CD4-positive, CD25-positive, alpha-beta regulatory T cell (primary cell): ENCODE measurements around the gene HSPBAP1. TPM values are rescaled to one million over a fixed set of nuclear protein-coding genes. Genes with fewer than 3 reads are reported as not detected.

Source experiments
- ATAC-seq, 2 donors: fragments of 150-1000 bp; cut with Tn5 transposase; one replicate each; pipeline ENCODE4 v1.10.0; 2021; ENCODE audit warnings: low read depth in 2 of 2, moderate number of reproducible peaks in 2 of 2, moderate library complexity in 1 of 2
- DNase-seq, 3 donors: peaks; one replicate each; pipeline versions ENCODE4 v3.0.0 to v3.0.0-alpha.2; 2012 to 2022; ENCODE audit warnings: mixed read lengths in 1 of 3
- H3K27ac ChIP-seq: one replicate; pipeline ENCODE4 v1.7.0; 2013; ENCODE audit warnings: mild to moderate bottlenecking, low read length; ENCODE audit not compliant: insufficient read depth, poor library complexity, severe bottlenecking
- H3K27me3 ChIP-seq: one replicate; pipeline ENCODE4 v1.7.0; 2013; ENCODE audit warnings: low read length; ENCODE audit not compliant: control insufficient read depth, insufficient read depth
- H3K36me3 ChIP-seq: one replicate; pipeline ENCODE4 v1.7.0; 2013; ENCODE audit warnings: mild to moderate bottlenecking, low read length, moderate library complexity; ENCODE audit not compliant: control insufficient read depth, insufficient read depth
- H3K4me1 ChIP-seq: 2 replicates; pipeline ENCODE4 v1.7.0; 2013; ENCODE audit warnings: mild to moderate bottlenecking, low read length; ENCODE audit not compliant: insufficient read depth, control insufficient read depth, poor library complexity, severe bottlenecking
- H3K4me3 ChIP-seq: one replicate; pipeline ENCODE4 v1.7.0; 2013; ENCODE audit warnings: low read depth, mild to moderate bottlenecking, low read length, moderate library complexity
- H3K9me3 ChIP-seq, 2 experiments: 1 replicate in 1 of 2; 2 replicates in 1 of 2; pipeline ENCODE4 v1.7.0; 2013; ENCODE audit warnings: low read length in 2 of 2, mild to moderate bottlenecking in 1 of 2, moderate library complexity in 1 of 2; ENCODE audit not compliant: control insufficient read depth in 2 of 2
- H3K27ac Mint-ChIP-seq, 3 donors: one replicate each; pipeline ENCODE4 v1.8.0; 2020 to 2022; ENCODE audit warnings: mild to moderate bottlenecking in 3 of 3, mixed read lengths in 3 of 3, moderate library complexity in 2 of 3
- H3K27me3 Mint-ChIP-seq: one replicate; pipeline ENCODE4 v1.8.0; 2022; ENCODE audit warnings: mild to moderate bottlenecking, mixed read lengths
- H3K36me3 Mint-ChIP-seq: one replicate; pipeline ENCODE4 v1.8.0; 2020; ENCODE audit warnings: mixed read lengths
- H3K4me1 Mint-ChIP-seq, 4 donors: one replicate each; pipeline ENCODE4 v1.8.0; 2020 to 2022; ENCODE audit warnings: mixed read lengths in 4 of 4, mild to moderate bottlenecking in 1 of 4
- H3K4me3 Mint-ChIP-seq, 4 donors: one replicate each; pipeline ENCODE4 v1.8.0; 2020 to 2022; ENCODE audit warnings: mild to moderate bottlenecking in 4 of 4, mixed read lengths in 4 of 4, moderate library complexity in 3 of 4
- H3K9me3 Mint-ChIP-seq, 7 donors: one replicate each; pipeline ENCODE4 v1.8.0; 2020 to 2022; ENCODE audit warnings: mixed read lengths in 7 of 7, mild to moderate bottlenecking in 3 of 7, moderate library complexity in 2 of 7
- polyA plus RNA-seq, 4 donors: library from polyadenylated mRNA; unstranded; fragments of 300-500 nt; fragmentation: Illumina TruSeq; gene quantifications; one replicate each; pipeline ENCODE4 v1.2.3, GENCODE V29; 2021
- total RNA-seq: library from RNA; stranded (reverse); gene quantifications from one replicate; pipeline ENCODE4 v1.2.3, GENCODE V29; 2022

HSPBAP1 gene
- total and polyA plus RNA-seq, 5 donors from 2014 or later = 8.7 to 25.8 (median 11.7) TPM

DNA sequence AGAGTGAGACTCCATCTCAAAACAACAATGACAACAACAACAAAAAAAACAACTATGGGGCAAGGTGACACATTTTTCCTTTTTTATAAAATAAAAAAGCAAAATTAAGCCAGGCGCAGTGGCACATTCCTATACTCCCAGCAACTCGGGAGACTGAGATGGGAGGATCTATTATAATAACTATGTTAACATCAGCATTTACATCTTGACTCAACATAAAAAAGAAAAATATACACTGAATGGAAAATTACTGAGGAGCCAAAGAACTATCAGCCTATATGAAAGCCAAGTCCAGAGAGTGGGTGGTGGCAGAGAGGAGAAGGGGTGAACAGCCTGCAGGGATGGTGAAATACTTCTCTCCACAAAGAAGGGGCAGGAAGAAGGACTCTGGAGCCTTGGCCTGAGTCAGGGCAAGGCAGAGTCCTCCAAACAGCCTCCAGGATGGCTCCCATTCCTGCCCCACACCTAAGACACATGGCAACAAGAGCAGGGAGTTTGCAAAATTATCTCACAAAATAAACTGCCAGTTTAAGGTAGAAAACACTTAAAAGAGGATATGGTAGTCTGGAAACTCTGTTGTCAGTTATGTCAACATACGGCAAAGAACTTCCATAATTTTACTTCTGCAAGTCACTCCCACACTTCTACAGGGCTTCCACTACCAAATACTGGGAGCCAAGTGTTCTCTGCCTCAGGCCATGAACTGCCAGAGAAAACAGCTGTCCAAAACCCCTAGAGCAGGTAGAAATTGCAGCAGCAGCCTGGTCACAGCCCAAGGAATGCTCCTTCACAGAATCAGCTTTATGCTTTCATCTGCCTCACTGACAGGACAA is 25.9 kb downstream of the HSPBAP1 start:
- H3K36me3 Mint-ChIP-seq = peaks cover 39% of the 10 kb centered on the region
- peaks cover 0 to 1% (median 0%) of the 10 kb centered on the region in 7 donors for H3K9me3 Mint-ChIP-seq
- ATAC-seq = no peak
- DNase-seq = no peak
- Histone ChIP-seq H3K4me1 (no peaks in the 10 kb centered on the region), H3K36me3 (peaks cover 27% of the 10 kb centered on the region), H3K4me3 (no peak overlapping the region), H3K27me3 (no peaks in the 10 kb centered on the region), H3K9me3 (no peaks in the 10 kb centered on the region), H3K27ac (no peak overlapping the region)
- H3K4me1 Mint-ChIP-seq = peaks cover 0 to 19% (median 8%) of the 10 kb centered on the region in 4 donors
- H3K27ac Mint-ChIP-seq = peak overlapping the region in 2 of 3 donors; percentile 53 to 72
- H3K4me3 Mint-ChIP-seq = no peak overlapping the region
- H3K27me3 Mint-ChIP-seq = no peaks in the 10 kb centered on the region

DNA sequence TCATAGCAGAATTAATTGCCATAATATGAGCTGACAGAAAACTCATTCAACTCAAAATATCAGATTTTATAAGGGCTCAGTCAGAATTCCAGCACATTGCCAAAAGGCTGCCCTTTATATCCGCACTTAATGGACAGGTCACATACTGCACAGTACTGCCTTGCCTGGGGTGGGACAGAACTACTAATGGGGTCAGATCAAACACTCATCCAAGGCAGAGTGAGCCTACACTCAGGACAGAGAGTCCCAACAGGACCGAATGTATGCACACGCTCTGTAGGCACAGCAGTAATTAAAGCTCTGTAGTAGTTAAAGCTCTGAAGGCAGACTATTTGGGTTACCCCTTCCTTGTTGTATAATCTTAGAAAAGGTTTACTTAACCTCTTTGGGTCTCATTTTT is 27.2 kb downstream of the HSPBAP1 start:
- Histone ChIP-seq H3K9me3 (no peaks in the 10 kb centered on the region), H3K27me3 (no peaks in the 10 kb centered on the region), H3K4me1 (no peaks in the 10 kb centered on the region), H3K27ac (no peak overlapping the region), H3K4me3 (no peak overlapping the region), H3K36me3 (peaks cover 27% of the 10 kb centered on the region)
- no peaks in the 10 kb centered on the region for H3K27me3 Mint-ChIP-seq
- no peak overlapping the region for H3K4me3 Mint-ChIP-seq
- DNase-seq (no peak), ATAC-seq (no peak)
- peaks cover 49% of the 10 kb centered on the region for H3K36me3 Mint-ChIP-seq
- peaks cover 0 to 16% (median 10%) of the 10 kb centered on the region in 4 donors for H3K4me1 Mint-ChIP-seq
- peaks cover 0 to 1% (median 0%) of the 10 kb centered on the region in 7 donors for H3K9me3 Mint-ChIP-seq
- no peak overlapping the region for H3K27ac Mint-ChIP-seq

DNA sequence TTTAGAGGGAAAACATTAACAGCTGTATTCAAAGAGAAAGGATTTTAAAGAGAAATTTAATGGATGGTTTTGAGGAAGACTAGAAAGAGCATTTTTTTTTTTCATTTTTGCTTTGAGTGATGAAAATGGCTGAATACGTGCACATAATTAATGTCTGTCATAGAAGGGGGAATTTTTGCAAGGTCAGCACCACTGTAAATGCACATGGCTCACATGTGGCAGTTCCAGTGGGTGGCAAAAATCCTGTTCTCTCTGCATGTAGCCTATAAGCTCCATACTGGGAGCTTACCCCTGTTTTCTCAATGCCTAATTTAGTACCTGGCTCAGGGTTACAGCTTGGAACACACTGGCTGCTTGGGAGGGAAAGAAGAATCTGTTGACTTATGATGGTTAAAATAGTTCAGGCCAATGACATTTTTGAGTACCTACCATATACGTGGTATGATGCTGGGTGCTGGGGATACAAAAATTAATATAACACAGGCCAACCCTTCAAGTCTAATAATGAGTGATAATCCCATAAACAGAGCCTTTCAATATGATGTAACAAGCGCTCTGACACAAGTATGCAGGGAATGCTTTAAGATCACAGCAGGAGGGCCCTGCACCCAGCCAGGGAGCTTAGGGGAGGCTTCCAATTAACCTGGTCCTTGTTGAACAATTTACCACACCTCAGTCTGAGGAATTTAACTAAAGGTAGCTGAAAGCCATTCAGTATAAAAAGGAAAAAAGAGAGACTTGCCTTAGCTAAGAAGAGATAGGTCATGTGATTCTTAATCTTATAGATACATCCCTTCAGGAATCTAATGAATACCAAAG is 33.0 kb downstream of the HSPBAP1 start:
- Mint-ChIP-seq H3K4me3 (no peak overlapping the region), H3K36me3 (peaks cover 22% of the 10 kb centered on the region), H3K27ac (peak overlapping the region; percentile 33 to 82 (median 44)), H3K27me3 (no peaks in the 10 kb centered on the region), H3K4me1 (peaks cover 4 to 21% (median 12%) of the 10 kb centered on the region in 4 donors), H3K9me3 (no peaks in the 10 kb centered on the region)
- DNase-seq (no peak), ATAC-seq (no peak)
- Histone ChIP-seq H3K9me3 (no peaks in the 10 kb centered on the region), H3K27me3 (no peaks in the 10 kb centered on the region), H3K4me3 (no peak overlapping the region), H3K27ac (no peak overlapping the region), H3K4me1 (no peaks in the 10 kb centered on the region), H3K36me3 (peaks cover 21% of the 10 kb centered on the region)

DNA sequence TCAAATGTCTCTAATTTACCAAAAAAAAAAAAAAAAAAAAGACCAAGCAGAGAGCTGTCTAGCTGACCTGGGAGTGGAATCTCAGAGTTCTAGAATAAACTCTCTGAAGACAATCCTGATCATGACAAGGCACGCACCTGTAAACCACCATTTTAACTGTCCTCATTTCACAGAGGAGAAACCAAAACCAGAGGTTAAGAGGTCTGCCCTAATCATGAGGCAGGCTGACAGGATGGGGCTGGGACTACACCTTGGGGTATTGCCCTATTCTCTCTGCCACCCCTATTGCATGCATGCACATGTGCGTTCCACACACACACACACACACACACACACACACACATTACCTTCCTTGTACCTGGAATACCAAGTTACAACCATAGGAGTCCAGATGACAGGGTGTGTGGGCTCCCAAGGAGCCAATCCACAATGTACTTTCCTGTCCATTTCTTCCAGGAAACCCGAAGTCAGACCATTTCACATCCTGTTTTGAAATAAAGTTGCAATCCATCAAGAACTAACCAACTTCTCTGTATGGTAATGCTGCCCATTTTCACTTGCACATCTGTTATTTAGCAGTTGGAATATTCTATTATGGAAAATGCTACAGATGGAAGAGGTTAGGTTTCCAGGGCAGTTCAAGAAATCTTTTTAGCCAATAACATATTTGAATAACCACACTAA is 34.6 kb downstream of the HSPBAP1 start:
- peaks cover 28% of the 10 kb centered on the region for H3K36me3 Mint-ChIP-seq
- H3K4me3 Mint-ChIP-seq = no peak overlapping the region
- Histone ChIP-seq H3K4me3 (no peak overlapping the region), H3K9me3 (no peaks in the 10 kb centered on the region), H3K27me3 (no peaks in the 10 kb centered on the region), H3K27ac (no peak overlapping the region), H3K4me1 (no peaks in the 10 kb centered on the region), H3K36me3 (peaks cover 32% of the 10 kb centered on the region)
- no peaks in the 10 kb centered on the region for H3K9me3 Mint-ChIP-seq
- peak in 1 of 3 donors; percentile 45 for DNase-seq
- no peak for ATAC-seq
- no peak overlapping the region for H3K27ac Mint-ChIP-seq
- no peaks in the 10 kb centered on the region for H3K27me3 Mint-ChIP-seq
- H3K4me1 Mint-ChIP-seq = peaks cover 4 to 22% (median 13%) of the 10 kb centered on the region in 4 donors

DNA sequence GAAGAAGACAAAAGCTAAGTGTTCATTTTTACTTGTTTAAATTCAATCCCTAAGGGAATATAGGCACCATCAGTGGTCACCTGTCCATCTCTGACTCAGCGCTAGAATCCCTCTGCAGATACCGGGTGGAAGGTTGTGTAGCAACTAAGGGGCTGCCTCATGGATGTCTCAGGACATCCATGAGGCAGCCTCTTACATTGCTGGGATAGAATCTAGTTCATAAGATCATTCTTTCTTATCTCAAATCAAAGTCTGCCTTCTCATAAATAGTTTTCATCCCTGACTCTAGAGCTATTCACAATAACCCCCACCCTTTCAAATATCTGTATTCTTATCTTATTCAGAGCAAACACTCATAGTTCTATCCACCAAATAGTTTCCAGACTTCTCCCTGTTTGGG is 38.1 kb downstream of the HSPBAP1 start:
- Mint-ChIP-seq H3K27ac (no peak overlapping the region), H3K9me3 (no peaks in the 10 kb centered on the region), H3K4me1 (peaks cover 0 to 19% (median 9%) of the 10 kb centered on the region in 4 donors), H3K27me3 (no peaks in the 10 kb centered on the region), H3K4me3 (no peak overlapping the region), H3K36me3 (peaks cover 41% of the 10 kb centered on the region)
- Histone ChIP-seq H3K4me1 (no peaks in the 10 kb centered on the region), H3K36me3 (peaks cover 62% of the 10 kb centered on the region), H3K4me3 (no peak overlapping the region), H3K27me3 (no peaks in the 10 kb centered on the region), H3K27ac (no peak overlapping the region), H3K9me3 (no peaks in the 10 kb centered on the region)
- DNase-seq (no peak), ATAC-seq (no peak)

DNA sequence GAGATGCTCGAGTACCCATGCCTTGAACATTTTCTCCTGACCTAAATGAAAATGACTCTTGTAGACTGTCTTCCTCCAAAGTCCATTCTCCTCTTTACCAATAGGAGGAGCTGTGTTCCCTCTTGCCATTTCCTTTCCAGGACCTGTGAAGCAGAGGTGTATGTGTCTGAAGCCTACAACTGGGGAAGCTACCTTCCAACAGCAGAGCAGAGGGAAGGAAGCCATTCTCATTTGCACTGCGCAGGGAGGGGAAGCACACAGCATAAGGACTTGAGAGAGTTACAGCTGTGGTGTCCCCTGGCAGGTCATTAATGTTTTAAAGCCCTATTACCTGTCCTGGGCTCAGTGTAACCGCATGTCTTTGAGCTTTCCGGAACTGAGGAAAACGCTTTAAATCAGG is 38.7 kb downstream of the HSPBAP1 start:
- DNase-seq = peak in 2 of 3 donors; percentile 52 to 75
- Mint-ChIP-seq H3K4me1 (peaks cover 0 to 18% (median 9%) of the 10 kb centered on the region in 4 donors), H3K27me3 (no peaks in the 10 kb centered on the region), H3K9me3 (no peaks in the 10 kb centered on the region), H3K27ac (no peak overlapping the region), H3K36me3 (peaks cover 42% of the 10 kb centered on the region), H3K4me3 (no peak overlapping the region)
- no peaks in the 10 kb centered on the region for H3K4me1 ChIP-seq
- H3K27me3 ChIP-seq = no peaks in the 10 kb centered on the region
- H3K4me3 ChIP-seq = no peak overlapping the region
- peak; percentile 76 for ATAC-seq
- H3K27ac ChIP-seq = no peak overlapping the region
- peaks cover 65% of the 10 kb centered on the region for H3K36me3 ChIP-seq
- H3K9me3 ChIP-seq = no peaks in the 10 kb centered on the region

DNA sequence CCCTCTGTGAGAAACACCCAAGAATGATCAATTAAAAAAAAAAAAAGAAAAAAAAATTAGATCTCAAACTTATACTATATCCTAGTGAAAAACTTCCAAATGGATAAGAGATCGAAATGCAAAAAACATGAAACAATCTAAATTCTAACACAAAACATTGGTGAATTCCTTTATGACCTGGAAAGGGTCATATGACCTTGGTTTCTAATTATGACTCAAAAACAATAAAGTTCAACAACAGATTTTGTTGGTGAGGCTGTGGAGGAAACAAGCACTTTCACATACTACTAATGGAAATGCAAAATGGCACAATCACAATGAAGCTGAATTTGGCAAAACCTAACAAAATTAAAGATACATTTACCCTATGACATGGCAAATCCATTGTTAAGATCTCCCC is 45.3 kb downstream of the HSPBAP1 start:
- Histone ChIP-seq H3K4me3 (no peak overlapping the region), H3K27me3 (no peaks in the 10 kb centered on the region), H3K4me1 (no peaks in the 10 kb centered on the region), H3K9me3 (no peaks in the 10 kb centered on the region), H3K36me3 (peaks cover 37% of the 10 kb centered on the region), H3K27ac (no peak overlapping the region)
- H3K27ac Mint-ChIP-seq = peak overlapping the region in 1 of 3 donors; percentile 24
- H3K27me3 Mint-ChIP-seq = no peaks in the 10 kb centered on the region
- no peak overlapping the region for H3K4me3 Mint-ChIP-seq
- peaks cover 0 to 9% (median 2%) of the 10 kb centered on the region in 4 donors for H3K4me1 Mint-ChIP-seq
- ATAC-seq = no peak
- DNase-seq = no peak
- H3K36me3 Mint-ChIP-seq = peaks cover 38% of the 10 kb centered on the region
- H3K9me3 Mint-ChIP-seq = peaks cover 0 to 1% (median 0%) of the 10 kb centered on the region in 7 donors
